Measurements from ENCODE around the gene FAM193A.

DNA sequence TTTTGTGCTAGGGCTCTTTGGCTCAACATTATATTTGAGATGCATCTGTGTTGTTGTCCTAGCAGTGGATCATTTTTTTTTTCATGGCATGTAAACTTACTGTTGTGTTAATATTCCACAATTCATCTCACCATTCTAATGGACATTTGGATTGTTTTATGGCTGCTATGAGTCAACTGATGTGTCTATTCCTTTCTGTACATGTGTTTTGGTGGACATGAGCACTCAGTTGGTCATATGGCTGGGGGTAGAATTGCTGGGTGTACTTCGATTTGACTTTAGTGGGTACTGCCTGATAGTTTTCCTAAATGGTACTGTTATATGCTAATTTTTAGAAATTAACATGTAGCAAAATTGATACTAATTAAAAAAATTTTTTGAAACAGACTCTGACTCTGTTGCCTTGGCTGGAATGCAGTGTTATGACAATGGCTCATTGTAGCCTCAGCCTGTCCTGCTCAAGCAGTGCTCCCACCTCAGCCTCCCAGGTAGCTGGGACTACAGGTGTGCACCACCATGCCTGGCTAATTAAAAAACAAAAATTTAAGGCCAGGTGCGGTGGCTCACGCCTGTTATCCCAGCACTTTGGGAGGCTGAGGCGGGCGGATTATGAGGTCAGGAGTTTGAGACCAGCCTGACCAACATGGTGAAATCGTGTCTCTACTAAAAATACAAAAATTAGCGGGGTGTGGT is 9.0 kb downstream of the FAM193A start:
- TF ChIP-seq, protein P1, sequence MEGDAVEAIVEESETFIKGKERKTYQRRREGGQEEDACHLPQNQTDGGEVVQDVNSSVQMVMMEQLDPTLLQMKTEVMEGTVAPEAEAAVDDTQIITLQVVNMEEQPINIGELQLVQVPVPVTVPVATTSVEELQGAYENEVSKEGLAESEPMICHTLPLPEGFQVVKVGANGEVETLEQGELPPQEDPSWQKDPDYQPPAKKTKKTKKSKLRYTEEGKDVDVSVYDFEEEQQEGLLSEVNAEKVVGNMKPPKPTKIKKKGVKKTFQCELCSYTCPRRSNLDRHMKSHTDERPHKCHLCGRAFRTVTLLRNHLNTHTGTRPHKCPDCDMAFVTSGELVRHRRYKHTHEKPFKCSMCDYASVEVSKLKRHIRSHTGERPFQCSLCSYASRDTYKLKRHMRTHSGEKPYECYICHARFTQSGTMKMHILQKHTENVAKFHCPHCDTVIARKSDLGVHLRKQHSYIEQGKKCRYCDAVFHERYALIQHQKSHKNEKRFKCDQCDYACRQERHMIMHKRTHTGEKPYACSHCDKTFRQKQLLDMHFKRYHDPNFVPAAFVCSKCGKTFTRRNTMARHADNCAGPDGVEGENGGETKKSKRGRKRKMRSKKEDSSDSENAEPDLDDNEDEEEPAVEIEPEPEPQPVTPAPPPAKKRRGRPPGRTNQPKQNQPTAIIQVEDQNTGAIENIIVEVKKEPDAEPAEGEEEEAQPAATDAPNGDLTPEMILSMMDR (IDR thresholded peaks at IDR 0.05), result no peak
- no peak for TF ChIP-seq EZH2 (IDR thresholded peaks at IDR 0.05; ENCODE audit: borderline replicate concordance, insufficient read depth, low read depth, low read length, poor library complexity, severe bottlenecking)

Measured in B cell (primary cell).